Renal cortex interstitium (tissue), 11 donors: Measurements from ENCODE around the gene PSMD11. TPM values are rescaled to one million over a fixed set of nuclear protein-coding genes. Genes with fewer than 3 reads are reported as not detected.

Experiments
- DNase-seq, 11 donors: peaks; one replicate each; pipeline ENCODE4 v3.0.0-alpha.2; 2013; ENCODE audit warnings: low read depth in 9 of 11, low spot score in 4 of 11; ENCODE audit errors: extremely low read depth in 1 of 11
- polyA plus RNA-seq, 3 donors: library from polyadenylated mRNA; unstranded; fragments of 120-200 nt; gene quantifications; one replicate each; pipeline ENCODE4 v1.2.1, GENCODE V29; 2013; ENCODE audit not compliant: insufficient read length in 3 of 3

The PSMD11 gene
- polyA plus RNA-seq, 3 donors, result 96.2 to 107 (median 99.3) TPM

DNA sequence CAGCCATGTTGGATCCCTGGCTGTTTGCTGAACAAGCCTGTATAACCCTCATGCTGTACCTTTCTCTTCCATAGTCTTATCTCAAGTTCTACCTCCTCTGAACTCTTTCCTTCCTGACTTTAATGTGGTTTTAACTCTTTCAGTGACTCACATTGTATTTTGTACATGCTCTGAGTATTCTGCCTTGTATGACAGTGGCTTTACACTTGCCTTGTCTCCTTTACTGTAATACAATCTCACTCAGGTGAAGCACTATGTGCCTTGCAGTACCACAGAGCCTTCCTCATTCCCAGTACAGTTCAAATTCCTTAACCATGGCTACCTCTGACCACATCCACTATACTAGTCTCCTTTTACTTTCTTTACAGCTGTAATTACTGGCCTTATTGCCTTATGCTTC lies 14.1 kb downstream of the PSMD11 start:
- DNase-seq, result no peak

- DNase-seq, result no peak
Observed at GRCh38 chr17:32460054-32460453, 15.7 kb downstream of the PSMD11 start.

DNA sequence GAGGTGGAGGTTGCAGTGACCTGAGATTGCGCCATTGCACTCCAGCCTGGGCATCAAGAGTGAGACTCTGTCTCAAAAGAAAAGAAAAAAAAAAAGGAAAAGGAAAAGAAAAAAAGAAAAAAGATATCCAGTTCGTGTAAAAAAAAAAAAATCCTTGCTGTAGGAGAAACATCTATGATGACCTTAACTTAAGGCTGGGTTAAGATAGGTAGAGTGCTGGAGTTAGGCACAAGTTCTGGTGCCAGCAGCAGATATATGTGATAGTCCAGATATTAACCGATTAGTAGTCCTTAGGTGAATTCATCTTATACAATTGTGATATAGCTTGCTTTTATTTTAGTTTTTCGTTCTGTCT lies 17.2 kb downstream of the PSMD11 start:
- no peak for DNase-seq

GRCh38 chr17:32461853-32462617 lies 17.7 kb downstream of the PSMD11 start:
- DNase-seq, result peak in 2 of 11 donors; percentile 16 to 32

GRCh38 chr17:32463304-32463703 lies 19.0 kb downstream of the PSMD11 start:
- DNase-seq, result no peak

DNA sequence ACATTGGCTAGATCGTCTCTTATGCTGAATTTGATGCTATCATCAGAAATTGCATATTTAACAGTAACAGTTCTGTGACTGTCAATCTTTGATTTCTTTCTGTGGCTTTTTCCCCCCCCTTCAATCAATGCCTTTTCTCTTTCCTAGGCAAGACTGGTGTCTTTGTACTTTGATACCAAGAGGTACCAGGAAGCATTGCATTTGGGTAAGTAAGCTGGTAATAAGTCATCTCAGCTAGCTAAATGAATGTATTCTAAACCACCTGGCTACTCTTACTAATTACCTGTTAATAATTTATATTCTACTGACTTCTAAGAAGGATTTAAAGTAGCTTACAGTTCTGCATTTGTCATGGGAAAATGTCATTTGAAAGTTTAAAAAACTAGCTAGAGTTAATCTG lies 20.1 kb downstream of the PSMD11 start:
- no peak for DNase-seq

GRCh38 chr17:32467949-32468348 lies 23.6 kb downstream of the PSMD11 start:
- DNase-seq, result no peak

DNA sequence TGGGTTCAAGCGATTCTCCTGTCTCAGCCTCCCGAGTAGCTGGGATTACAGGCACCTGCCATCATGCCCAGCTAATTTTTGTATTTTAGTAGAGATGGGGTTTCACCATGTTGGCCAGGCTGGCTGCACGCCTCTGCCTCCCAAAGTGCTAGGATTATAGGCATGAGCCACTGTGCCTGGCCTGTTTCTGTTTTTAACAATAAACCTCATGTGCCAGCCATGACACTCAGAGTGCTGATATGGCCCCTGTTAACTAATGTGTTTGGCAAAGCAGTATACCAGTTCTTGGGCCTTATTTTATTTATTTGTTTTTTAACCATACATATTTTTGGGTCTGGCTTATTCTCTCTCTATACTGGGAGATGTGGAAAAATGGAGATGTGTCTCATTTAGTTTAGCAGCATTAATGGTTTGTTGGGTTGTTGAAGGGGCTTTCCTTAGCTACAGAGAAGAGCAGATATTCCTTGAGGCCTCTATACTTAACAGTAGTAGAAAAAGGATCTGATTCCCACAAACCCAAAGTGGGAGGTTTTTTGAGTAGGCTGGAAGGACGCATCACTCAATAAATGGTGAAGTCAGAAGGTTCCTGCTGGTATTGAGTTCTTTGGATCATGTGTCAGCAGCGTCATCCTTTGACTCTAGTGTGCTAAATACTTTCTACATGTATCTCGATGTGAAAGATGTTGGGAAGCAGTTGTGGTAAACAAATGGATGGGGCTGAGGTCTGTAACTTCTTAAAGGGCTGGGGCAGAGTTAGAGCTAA lies 26.3 kb downstream of the PSMD11 start:
- no peak for DNase-seq

DNA sequence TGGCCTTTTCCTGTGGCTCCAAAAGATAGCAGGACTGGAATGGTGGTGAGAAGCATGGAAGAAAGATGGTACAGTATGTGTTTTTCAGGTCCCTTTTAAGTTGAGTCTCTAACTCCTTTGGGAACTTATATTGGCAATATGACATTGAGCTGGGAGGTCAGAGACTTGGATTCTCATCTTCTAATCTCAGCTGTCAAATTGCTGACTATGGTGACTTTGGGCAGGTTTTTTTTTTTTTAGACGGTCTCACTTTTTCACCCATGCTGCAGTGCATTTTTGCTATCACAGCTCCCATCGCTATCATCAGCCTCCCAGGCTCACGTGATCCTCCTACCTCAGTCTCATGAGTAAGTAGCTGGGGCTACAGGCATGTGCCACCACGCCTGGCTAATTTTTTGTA lies 27.3 kb downstream of the PSMD11 start:
- DNase-seq, result no peak

DNA sequence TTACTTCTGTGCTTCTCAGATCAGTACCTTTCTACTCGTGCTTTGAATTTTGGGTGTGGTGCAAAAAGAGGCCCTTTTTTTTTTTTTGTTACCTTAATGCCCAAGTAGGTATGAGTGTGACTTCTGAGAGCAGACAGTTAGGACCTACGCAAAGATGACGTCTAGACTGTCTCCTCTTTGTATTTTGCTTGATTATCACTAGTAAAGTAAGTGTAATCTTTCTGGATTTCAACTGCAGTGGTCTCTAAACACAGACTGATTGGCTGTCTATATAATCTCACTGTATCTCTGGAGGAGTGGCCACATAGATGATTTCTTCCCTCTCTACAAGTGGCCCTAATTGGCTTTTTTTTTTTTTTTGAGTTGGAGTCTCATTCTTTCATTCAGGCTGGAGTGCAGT lies 30.9 kb downstream of the PSMD11 start:
- DNase-seq, result no peak

DNA sequence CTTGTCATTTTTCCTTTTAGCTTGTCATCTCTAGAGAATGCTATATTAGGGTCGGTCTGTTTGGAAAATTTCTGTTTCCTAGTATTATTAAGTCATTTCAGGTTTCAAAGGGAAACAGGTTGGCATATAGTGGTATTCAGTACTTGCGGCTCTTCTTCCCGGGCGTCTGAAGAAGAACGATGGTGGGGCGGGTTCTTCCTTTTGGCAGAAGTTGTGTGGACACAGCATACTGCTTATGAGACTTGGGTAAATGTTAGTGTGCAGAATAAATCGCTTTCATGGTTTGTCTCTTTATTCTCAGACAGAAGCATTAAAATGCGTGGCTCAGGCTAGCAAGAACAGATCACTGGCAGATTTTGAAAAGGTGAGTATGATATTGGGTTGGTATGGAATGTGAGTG lies 32.9 kb downstream of the PSMD11 start:
- no peak for DNase-seq

- DNase-seq, result no peak
Observed at GRCh38 chr17:32479074-32479617, 34.8 kb downstream of the PSMD11 start.

DNA sequence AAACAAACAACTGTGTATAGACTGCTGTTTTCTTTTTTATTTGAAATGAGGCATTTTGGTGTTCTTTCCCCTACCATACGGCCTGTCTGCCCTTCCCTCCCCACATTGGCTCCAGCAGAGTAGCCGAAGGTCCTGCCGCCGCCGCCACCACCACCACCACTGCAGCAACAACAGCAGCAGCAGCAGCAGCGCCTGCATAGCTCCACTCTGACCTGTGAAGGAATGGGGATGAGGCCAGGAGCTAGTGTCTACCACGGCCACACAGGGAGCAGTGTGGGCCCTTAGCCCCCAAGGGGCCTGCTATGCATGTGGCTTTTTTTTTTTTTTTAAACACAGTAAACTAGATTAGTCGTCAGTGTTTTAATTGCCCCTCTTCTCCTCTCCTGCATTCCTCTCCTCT lies 36.9 kb downstream of the PSMD11 start:
- DNase-seq, result no peak

DNA sequence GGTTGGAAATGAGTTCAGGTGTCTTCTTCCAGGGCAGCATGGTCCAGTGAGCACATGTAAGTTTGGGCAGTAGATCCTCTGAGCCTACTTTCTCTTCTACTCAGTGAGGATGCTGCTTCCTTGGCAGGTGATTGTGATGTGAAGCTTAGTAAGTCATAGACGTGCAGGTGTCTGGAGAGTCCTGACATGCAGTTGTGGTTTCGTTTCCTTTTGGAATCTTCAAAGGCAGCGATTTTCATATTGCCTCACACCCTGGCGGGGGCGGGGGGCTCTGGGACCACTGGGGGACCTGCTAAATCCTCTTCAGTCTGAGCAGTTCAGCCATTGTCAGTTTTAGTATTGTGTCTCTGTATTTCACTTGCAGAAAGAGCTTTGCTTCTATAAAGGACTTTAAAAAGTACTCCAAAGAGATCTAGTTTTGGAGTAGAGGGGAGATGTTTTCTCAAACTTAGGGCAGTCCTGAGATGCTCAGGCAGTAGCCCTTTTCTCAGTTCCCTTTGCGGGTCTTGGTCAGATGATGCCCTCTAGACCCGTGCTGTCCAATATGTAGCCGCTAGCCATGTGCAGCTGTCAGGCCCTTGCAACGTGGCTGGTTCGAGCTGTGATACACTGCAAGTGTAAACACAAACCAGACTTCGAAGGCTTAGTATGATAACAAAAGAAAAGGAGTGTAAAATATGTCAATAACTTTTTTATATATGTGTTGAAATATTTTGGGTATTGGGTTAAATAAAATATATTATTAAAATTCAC lies 38.4 kb downstream of the PSMD11 start:
- DNase-seq, result no peak

DNA sequence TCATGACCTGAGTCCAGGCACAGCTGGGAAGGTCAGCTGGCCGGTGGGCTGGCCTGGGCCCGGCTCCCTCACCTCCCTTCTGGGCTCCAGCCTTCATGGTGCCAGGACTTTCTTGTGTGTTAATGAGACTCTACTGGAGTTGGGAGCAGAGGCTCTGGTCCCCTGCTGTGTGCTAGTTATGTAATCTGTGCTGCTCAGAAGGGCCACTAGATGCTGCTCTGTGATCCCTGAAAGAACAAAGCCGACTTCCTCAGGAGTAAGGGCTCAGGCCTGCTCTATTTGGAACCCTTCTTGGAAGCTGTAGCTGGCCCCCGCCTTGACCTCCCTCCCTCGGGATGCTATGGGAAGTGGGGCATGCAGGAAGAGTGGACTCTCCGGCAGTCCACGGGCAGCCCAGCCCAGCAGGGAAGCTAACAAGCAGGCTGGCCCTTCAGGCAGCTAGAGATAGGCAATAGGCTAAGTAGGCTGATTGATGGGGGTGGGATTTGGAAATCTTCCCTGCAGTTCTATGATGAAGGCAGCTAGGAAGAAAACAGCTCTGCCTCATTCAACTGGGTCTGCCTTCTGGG lies 39.2 kb downstream of the PSMD11 start:
- peak in 8 of 11 donors; percentile 58 to 80 (median 72) for DNase-seq

GRCh38 chr17:32484041-32484461 lies 39.7 kb downstream of the PSMD11 start:
- no peak for DNase-seq

GRCh38 chr17:32484628-32485027 lies 40.3 kb downstream of the PSMD11 start:
- no peak for DNase-seq

GRCh38 chr17:32485261-32486110 lies 41.2 kb downstream of the PSMD11 start:
- DNase-seq, result no peak
